IPS-NIHi11 (cell line): Measurements from ENCODE around the gene DHRSX.
"Not testable (repeated sequence)": the region's sequence is repeated elsewhere in the genome, so short reads cannot be mapped to it uniquely, and the experiment has no call there.

Experiments
- DNase-seq: peaks from one replicate; pipeline ENCODE4 v3.0.0; 2012; ENCODE audit warnings: mixed read lengths, low spot score

DHRSX gene

DNA sequence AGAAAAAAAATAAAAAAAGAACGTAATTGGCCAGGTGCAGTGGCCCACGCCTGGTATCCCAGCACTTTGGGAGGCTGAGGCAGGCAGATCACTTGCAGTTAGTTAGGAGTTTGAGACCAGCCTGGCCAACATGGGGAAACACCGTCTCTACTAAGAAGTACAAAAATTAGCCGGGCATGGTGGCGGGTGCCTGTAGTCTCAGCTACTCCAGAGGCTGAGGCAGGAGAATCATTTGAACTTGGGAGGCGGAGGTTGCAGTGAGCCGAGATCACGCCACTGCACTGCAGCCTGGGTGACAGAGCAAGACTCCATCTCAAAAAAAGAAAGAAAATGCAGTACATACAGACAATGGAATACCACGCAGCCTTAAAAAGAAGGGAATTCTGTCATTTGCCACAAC, 150.7 kb downstream of the DHRSX start:
- not testable (repeated sequence) for DNase-seq

DNA sequence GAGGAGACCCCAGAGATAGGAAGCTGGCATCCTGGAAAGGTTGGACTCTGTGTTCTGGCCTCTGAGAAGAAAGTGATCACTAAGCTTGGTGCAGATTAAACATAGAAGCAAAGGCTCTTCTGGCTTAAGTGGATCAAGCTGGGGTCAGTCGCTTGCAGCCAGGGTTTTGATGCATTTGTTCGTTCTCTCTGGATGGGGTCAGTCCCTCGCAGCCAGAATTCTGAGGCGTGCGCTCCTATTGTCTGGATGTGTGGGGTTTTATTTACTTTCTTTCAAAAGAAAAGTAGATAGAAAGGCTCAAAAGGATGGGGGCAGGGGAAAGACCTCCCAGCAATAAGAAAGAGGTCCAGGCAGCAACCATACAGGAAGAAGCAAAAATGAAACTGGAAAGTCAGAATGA, 152.6 kb downstream of the DHRSX start:
- DNase-seq = no peak

DNA sequence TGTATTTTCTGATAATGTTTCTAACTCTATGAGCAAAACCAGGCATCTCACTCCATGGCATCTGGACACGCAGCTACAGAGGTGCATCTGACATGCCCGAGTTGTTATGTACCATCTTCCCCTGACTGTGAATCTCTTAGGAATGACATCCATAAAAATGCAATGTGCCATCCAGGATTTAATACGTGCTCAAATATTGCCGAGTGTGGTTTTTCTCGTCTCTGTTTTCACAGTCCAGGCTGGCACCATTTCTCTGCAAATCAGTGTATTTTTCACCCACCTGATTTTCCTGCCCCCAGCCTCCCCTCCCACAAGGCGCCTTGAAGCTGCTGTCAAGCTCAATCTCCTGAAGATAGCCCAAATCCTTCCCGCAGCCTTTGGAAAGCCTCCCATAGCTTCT, 154.6 kb downstream of the DHRSX start:
- DNase-seq = no peak

DNA sequence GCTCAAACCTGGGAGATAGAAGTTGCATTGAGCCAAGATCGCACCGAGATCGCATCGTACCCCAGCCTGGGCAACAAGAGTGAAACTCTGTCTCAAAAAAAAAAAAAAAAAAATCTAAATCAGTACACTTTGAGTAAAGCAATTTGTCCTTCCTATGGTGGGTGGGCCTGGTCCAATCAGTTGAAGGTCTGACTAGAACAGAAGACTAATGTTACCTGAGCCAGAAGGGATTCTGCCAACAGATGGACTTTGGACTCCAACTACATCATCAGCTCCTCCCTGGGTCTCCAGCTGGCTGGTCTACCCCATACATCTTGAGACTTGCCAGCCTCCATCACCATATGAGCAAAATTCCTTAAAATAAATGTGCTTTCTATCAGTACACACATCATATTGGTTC, 155.2 kb downstream of the DHRSX start:
- DNase-seq = no peak

DNA sequence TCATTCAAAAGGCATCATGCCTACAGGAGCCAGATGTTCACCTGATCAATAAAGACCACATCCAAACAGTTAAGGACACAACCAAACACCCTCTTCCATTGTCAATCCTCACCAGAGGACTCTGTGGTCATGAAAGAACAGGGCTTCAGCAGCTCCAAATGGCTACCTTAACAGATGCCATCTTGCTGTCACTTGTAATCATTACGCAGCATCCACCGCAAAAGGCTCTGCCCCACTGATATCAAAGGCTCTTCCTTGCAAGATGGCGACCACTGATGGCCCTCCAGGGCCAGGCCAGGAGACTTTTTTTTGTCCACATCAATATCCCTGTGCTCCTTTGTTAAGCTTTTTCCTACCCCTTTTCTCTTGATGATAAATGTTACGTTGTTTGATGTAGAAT, 157.4 kb downstream of the DHRSX start:
- no peak for DNase-seq

DNA sequence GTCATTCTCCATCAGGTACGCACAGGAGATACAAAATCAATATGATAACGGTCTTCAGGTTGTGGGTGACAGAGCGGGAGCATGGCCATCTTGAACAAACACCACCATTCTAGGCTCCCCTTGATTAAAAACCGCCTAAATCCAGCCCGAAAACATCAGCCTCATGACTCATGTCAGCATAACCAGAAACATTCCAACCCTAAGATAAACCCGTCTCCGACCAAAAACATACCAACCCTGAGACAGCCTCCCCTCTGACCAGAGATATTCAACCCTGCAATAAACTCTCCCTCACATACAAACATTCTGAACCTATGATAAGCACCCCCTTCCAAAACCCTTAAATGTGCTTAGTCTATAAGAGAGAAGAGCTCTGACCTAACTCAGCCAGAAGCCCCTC, 157.9 kb downstream of the DHRSX start:
- no peak for DNase-seq

DNA sequence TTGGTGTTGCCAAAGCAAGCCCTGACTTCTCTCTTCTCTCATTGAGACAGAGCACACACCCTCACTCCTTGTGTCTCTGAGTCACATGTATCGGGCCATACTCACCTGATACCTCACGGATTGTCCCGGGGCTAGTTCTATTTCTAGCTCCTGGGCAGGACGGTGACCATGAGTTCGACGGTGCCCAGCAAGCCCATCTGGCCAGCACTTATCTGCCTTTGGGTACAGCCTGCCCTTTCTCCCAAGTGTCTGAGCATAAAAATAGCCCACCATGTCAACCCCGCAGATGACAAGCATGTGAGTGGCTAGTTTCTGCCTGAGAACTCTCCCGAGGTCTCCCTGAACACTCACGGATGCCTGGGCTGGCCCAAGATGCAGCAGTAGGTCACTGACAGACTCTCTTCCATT, 158.5 kb downstream of the DHRSX start:
- no peak for DNase-seq

DNA sequence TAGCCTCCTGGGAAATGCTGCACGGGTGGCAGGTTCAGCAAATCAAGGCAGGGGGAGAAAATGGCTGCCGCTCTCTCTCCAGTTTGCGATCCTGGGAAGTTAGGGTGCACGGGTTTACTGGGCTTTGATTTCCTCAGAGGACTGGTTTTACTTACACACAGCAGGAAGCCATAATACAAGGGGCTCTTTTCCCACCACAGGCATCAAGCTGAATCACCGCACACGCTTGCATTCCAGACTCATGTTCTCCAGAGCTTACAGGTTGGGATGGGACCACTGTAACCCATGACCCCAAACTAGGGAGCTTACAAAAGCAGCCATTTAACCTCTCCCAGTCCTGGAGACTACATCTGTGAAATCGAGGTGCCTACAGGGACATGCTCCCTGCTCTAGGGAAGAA, 159.8 kb downstream of the DHRSX start:
- DNase-seq = no peak

DNA sequence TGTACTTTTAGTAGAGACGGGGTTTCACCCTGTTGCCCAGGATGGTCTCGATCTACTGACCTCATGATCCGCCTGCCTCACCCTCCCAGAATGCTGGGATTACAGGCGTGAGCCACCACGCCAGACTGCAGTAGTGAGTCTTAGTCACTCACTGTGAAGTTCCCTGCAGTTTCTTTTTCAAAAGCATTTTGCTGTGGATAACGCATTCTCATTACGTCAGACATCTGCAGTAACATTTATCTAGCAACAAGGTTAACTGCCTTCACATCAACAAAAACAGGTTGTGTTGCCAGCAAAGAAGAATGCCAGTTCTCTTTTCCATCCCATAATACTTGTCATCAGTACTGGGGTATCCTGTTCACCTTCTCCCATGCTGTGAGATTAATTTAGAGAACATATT, 164.6 kb downstream of the DHRSX start:
- DNase-seq = no peak

DNA sequence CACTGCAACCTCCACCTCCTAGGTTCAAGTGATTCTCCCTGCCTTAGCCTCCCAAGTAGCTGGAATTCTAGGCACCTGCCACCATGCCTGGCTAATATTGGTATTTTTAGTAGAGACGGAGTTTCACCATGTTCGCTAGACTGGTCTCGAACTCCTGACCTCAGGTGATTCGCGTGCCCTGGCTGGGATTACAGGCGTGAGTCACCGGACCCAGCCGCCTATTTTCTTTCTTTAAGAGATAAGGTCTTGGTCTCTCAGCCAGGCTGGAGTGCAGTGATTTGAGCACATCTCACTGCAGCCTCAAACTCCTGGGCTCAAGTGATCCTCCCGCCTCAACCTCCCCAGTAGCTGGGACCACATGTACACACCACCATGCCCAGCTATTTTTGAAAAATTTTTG, 166.5 kb downstream of the DHRSX start:
- no peak for DNase-seq

DNA sequence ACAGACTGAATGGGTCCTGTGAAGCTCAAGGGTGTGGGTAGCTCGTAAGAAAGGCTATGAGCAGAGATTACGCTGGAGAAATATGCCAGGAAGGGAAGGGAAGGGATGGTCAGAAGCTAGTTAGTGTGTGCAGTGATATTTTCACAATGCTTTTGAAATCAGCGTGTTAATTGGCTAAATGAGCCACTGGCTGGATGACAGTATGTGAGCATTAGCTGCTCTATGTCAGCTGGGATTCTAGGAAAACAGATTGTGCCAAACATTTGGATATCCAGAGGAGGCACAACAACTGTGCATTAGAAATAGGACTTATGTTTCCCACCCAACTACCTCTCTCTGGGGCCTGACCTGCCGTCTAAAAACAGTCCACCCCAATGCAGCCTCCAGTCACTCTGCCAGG, 168.5 kb downstream of the DHRSX start:
- DNase-seq = no peak

DNA sequence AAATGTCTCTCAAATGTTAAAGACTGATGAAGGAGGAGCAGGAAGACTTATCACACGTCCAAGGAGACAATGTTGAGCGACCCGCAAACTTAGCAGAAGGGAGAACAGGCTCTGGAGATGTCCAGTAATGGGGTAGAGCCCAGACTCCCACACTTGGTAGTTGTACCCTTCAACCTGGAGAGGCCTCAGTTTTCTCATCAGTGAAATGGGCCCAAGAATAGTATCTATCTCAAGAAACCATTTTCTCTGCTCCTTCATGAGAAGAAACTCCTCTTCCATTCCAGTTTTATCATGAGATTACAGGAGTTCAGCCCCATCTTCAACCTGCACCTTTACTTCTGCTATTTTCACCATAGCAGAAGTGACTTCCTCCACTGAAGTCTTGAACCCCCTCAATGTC, 169.9 kb downstream of the DHRSX start:
- no peak for DNase-seq

DNA sequence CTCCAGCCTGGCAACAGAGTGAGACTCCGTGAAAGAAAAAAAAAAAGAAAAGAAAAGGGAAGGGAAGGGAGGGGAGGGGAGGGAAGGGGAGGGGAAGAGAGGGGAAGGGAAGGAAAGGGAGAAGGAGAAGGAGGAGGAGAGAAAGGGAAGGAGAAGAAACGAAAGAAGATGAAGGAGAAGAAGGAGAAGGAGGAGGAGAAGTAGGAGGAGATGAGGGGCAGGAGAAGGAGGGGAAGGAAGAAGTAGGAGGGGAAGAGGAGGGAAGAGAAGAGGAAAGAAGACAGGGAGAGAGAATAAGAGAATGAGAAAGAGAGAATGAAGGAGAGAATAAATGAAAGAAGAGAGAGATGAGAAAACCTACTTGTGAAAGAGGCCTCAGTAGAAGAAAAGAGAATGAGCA, 170.3 kb downstream of the DHRSX start:
- DNase-seq = no peak

DNA sequence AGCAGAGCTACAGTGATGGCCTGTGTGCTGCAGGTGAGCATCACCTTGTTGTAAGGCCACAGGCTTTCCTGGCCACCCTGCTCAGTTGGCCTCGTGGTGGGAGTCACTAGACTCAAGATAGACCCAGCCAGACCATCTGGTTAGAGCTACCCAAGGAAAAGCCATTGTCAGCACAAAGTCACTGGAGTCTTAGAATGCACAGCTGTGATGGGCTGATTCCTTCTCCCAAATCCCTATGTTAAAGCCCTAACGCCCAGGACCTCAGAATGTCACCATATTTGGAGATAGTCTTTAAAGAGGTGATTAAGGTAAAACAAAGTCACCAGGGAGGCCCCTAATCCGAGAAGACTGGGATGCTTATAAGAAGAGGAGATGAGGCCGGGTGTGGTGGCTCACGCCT, 173.4 kb downstream of the DHRSX start:
- no peak for DNase-seq

DNA sequence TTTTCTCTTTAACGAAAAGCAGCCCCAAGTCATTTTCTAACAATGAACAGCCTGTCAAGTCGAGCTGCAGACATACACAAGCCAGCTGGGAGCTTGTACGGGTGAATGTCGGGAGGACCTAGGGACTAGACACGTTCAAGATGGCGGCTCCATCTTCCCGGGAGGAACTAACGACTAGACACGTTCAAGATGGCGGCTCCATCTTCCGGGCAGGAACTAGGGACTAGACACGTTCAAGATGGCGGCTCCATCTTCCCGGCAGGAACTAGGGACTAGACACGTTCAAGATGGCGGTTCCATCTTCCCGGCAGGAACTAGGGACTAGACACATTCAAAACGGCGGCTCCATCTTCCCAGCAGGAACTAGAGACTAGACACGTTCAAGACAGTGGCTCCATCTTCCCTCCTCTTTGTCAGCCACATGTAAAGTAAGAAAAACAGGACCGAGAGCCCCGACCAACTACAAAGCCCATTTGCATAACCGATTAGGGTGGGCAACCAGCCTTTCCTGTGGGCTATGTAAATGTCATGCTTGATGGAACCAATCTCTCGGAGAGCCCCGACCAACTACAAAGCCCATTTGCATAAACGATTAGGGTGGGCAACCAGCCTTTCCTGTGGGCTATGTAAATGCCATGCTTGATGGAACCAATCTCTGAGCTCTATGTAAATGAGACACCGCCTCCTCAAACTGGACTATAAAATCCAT, 175.5 kb downstream of the DHRSX start:
- no peak for DNase-seq

DNA sequence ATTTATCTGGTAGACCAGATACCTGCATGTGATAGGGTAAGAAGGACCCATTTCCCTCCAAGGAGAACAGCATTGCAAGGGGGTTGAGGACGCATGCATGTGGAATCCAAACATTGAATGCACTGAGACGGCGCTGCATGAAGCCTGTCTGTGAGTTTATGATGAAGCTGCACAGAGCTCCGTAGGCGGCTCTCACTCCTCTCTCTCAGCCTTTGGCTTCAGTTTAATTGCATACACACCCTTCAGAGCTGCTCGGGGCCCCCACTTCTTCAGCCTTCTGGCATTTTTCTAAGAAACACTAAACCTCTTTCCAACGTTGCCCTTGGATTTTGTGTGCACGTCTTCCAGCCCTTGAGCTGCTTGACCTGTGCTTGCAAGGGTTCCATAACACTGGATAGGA, 176.6 kb downstream of the DHRSX start:
- DNase-seq = no peak

DNA sequence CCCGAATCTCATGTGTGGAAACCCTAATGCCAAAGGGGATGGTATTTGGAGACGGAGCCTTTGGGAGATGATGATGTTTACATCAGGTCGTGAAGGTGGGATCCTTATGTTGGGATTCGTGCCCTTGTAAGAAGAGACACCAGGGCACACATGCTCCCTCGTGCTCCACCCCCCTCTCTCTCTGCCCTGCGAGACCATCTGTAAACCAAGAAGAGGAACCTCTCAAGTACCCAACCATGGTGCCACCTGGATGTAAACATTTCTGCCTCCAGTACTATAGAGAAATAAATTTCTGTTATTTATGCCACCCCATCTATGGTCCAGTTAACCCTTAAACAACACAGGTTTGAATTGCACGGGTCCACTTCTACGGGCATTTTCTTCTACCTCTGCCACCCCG, 179.4 kb downstream of the DHRSX start:
- DNase-seq = no peak

DNA sequence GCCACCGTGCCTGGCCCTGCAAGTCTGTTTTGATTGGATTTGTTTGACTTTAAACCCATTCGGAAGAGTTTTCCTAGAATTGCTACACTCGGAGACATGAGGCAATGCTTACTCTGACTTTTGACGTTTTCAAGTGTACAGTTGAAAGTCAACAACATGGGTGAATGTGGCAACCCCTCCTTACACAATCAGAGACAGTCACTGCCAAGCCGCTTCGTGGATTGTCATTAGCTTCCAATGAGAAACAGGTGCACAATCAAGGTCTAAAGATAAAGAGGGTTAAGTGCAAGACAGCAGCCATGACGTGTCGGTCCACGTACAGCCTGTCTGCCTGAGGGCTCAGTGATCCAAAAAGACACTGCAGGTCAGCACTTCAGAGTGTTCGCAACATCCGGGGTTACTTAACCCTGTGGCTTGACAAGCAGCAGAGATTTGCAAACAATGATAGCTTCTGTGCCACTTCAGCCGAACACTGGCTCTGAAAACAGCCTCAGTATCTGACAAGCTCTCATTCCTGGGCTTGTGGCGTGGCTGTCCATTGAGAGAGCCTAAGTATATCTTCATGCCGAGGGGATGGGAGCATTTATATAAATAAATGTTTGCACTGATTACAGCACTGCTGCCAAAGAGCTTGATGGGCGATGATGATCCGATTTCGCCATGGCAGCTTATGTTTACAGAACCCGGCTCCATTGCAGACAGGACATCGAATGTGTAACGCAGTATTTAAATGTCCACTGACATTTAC, 180.0 kb downstream of the DHRSX start:
- DNase-seq = no peak

DNA sequence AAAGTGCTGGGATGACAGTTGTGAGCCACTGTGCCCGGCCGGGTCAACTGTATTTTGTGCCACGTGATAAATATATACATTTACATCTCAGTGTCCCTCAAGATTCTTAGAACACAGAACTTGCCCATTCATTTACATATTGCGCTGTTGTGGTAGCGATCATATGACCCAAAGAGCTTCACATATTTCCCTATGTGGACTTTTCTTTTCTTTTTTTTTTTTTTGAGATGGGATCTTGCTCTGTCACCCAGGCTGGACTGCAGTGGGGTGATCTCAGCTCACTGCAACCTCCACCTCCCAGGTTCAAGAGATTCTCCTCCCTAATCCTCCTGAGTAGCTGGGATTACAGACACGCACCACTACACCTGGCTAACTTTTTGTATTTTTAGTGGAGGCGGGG, 180.7 kb downstream of the DHRSX start:
- no peak for DNase-seq

DNA sequence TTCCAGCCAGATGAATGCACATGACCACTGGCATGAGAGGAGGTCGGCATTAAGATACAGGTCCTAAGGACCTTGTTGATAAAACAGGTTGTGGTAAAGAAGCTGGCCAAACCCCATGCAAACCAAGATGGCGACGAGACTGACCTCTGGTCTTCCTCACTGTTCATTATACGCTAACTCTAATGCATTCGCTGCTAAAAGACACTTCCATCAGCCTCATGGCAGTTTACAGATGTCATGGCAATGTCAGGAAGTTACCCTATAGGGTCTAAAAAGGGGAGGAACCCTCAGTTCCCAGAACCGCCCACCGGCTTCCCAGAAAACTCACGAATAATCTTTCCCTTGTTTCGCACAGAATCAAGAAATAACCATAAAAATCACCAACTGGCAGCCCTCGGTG, 182.4 kb downstream of the DHRSX start:
- no peak for DNase-seq

DNA sequence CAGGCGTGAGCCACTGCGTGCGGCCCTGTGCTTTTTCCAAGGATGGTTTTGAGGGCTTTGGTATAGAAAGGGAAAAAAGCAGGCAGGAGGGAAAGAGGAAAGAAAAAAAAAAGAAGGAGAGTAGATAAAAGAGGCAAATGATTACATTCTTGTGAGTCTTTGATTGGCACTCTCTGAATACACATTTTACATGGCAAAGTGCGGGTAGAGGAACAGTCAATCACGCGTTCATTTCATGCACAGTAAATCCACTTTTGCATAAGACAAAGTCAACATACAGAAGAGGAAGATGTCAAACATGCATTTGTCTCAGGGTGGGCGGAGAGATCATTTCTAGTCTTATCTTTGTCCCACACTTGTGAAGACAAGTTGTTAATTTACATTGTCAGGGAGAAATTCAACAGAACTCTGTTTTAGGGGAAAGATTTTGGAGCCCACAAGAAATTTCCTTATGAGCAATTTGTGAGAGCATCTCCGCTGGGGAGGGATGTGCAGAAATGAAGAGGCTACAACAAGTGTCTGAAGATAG, 183.2 kb downstream of the DHRSX start:
- DNase-seq = no peak

DNA sequence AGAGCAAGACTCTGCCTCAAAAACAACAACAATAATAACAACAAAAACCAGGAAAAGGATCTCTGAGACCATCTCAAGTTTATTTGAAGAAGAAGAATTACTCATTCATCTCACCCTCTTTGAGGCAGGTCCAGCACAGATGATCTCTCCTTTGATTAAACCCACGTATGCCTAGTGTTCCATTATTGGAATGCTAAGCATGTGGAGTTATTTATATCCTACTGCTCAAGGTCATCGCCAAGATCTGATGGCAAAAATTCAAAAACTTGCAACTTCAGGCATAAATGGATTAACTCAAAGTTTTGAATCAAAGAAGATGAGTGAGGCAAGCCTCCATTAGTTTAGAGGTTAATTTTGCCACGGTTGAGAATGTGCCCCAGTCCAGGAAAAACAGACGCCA, 184.2 kb downstream of the DHRSX start:
- DNase-seq = no peak

DNA sequence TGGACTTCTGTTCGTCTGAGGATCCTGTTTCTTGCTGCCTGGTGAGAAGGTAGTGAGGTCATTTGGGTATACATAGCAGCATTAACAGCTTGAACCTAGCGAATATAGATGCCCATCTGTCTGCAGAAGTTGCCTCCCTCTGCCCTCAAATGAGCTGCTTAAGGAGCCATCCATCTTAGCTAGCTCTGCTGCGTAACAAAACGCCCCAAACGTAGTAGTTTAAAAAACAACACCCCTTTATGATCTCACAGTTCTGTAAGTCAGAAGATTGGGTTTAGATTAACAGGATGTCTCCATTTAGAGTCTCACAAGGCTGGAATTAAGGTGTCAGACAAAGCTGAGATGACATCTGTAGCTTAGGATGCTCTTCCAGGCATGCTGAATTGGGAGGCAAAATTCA, 185.3 kb downstream of the DHRSX start:
- DNase-seq = no peak
